HEK293 (cell line): ENCODE results near the gene ZNF527.

Experiments used
- CTCF ChIP-seq: fragments of 450-650 bp; formaldehyde crosslinking; IDR thresholded peaks from 2 replicates; pipeline ENCODE4 v1.5.1; 2016; ENCODE audit warnings: missing biosample characterization, missing genetic modification characterization
- PBX3 ChIP-seq: sonication (generic); formaldehyde crosslinking; IDR thresholded peaks from 2 replicates; pipeline ENCODE4 v1.8.1; 2022; ENCODE audit warnings: mild to moderate bottlenecking, moderate library complexity, missing genetic modification reagents
- PRDM4 ChIP-seq: fragments of 450-650 bp; formaldehyde crosslinking; IDR thresholded peaks from 2 replicates; pipeline ENCODE4 v1.5.1; 2017; ENCODE audit warnings: missing biosample characterization, missing genetic modification characterization
- REST ChIP-seq: fragments of 450-650 bp; formaldehyde crosslinking; IDR thresholded peaks from 2 replicates; pipeline ENCODE4 v1.5.1; 2016; ENCODE audit warnings: missing biosample characterization, missing genetic modification characterization
- ZNF112 ChIP-seq: fragments of 450-650 bp; formaldehyde crosslinking; IDR thresholded peaks from 2 replicates; pipeline ENCODE4 v1.5.0; 2017; ENCODE audit warnings: missing biosample characterization, missing genetic modification characterization
- ZNF16 ChIP-seq: fragments of 450-650 bp; formaldehyde crosslinking; IDR thresholded peaks from 2 replicates; pipeline ENCODE4 v1.5.1; 2016; ENCODE audit warnings: low read depth, missing biosample characterization, missing genetic modification characterization
- ZNF184 ChIP-seq: fragments of 450-650 bp; IDR thresholded peaks from 2 replicates; pipeline ENCODE4 v1.5.1; 2018; ENCODE audit warnings: missing biosample characterization, mild to moderate bottlenecking, missing genetic modification characterization
- ZNF223 ChIP-seq: fragments of 450-650 bp; formaldehyde crosslinking; IDR thresholded peaks from 2 replicates; pipeline ENCODE4 v1.5.1; 2016; ENCODE audit warnings: missing biosample characterization, missing genetic modification characterization
- ZNF23 ChIP-seq: fragments of 450-650 bp; formaldehyde crosslinking; IDR thresholded peaks from 2 replicates; pipeline ENCODE4 v1.5.1; 2016; ENCODE audit warnings: missing biosample characterization, missing genetic modification characterization, borderline replicate concordance
- ZNF24 ChIP-seq: fragments of 450-650 bp; formaldehyde crosslinking; IDR thresholded peaks from 2 replicates; pipeline ENCODE4 v1.5.1; 2016; ENCODE audit warnings: missing biosample characterization, missing genetic modification characterization
- ZNF558 ChIP-seq: fragments of 450-650 bp; formaldehyde crosslinking; IDR thresholded peaks from 2 replicates; pipeline ENCODE4 v1.5.1; 2016; ENCODE audit warnings: missing biosample characterization, missing genetic modification characterization
- ZNF580 ChIP-seq: fragments of 450-650 bp; formaldehyde crosslinking; IDR thresholded peaks from 2 replicates; pipeline ENCODE4 v1.5.1; 2016; ENCODE audit warnings: missing biosample characterization, missing genetic modification characterization
- ZNF670 ChIP-seq: fragments of 450-650 bp; formaldehyde crosslinking; IDR thresholded peaks from 2 replicates; pipeline ENCODE4 v1.5.1; 2016; ENCODE audit warnings: missing biosample characterization, missing genetic modification characterization, low read depth

GRCh38 chr19:37413313-37414084 lies 42.6 kb downstream of the ZNF527 start:
- TF ChIP-seq CTCF (tag by site-specific recombination) (no peak), REST (tag by site-specific recombination) (no peak), ZNF558 (tag by site-specific recombination) (0 out of 2 replicates have a peak, but pooled peaks have one; percentile 15), ZNF580 (tag by site-specific recombination) (no peak), PBX3 (no peak), PRDM4 (tag by site-specific recombination) (no peak), ZNF23 (no peak), ZNF184 (no peak), ZNF24 (no peak), ZNF16 (tag by site-specific recombination) (no peak), ZNF670 (tag by site-specific recombination) (no peak), ZNF223 (tag by site-specific recombination) (no peak), ZNF112 (tag by site-specific recombination) (no peak)
